NCI-H146 treated with DMSO at 0.1 percent for 48 hours (cell line): ENCODE measurements around the gene GABRE.

Source experiments
- DNase-seq: peaks from one replicate; lab custom pipeline; 2025; ENCODE audit not compliant: unreplicated experiment; lab: John Stamatoyannopoulos, UW

The GABRE gene, protein sequence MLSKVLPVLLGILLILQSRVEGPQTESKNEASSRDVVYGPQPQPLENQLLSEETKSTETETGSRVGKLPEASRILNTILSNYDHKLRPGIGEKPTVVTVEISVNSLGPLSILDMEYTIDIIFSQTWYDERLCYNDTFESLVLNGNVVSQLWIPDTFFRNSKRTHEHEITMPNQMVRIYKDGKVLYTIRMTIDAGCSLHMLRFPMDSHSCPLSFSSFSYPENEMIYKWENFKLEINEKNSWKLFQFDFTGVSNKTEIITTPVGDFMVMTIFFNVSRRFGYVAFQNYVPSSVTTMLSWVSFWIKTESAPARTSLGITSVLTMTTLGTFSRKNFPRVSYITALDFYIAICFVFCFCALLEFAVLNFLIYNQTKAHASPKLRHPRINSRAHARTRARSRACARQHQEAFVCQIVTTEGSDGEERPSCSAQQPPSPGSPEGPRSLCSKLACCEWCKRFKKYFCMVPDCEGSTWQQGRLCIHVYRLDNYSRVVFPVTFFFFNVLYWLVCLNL

DNA sequence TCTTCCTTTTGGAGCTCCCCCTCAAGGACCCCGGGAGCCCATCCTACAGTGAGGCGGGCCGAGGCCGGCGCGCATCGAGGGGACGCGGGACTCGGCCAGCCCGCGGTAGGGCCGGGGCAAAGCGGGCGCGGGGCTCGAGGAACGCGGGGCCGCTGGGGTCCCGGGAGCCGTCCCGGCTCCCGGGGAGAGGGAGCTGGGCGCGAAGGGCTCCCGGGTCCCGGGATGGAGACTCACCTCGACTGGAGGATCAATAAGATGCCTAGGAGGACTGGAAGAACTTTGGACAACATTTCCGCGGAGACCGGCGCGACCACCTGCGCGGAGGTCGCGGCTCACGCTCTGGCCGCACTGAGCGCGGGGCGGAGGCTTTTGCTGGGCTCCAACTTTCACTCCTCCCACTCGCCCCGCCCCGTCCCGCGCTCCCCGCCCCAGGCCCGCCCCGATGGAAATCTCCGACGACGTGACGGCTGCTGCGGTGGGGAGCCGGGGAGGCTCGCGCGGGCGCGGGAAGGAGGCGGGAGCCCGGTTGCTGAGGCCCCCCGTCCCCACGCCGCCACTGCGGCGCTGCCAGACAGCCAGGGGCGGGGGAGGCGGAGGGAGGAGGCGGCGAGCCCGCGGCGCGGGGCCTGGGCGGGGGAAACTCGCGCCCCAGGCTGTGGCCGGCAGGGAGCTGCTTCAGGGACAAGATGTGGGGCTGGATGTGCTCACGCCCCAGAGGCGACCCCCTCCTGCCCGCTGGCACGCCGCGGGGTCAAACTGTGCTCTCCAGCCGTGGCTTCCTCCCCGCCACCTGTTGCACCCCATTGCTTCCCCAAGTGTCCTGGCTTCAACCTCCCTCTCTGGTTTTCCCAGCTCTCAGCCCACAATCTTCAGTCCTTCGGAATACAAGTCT, at the start of gene GABRE:
GABRE (minus strand) TSS at position 341 of the 892 bp plus-strand sequence; CDS start at position 290, 51 bp downstream.
- no peak for DNase-seq

DNA sequence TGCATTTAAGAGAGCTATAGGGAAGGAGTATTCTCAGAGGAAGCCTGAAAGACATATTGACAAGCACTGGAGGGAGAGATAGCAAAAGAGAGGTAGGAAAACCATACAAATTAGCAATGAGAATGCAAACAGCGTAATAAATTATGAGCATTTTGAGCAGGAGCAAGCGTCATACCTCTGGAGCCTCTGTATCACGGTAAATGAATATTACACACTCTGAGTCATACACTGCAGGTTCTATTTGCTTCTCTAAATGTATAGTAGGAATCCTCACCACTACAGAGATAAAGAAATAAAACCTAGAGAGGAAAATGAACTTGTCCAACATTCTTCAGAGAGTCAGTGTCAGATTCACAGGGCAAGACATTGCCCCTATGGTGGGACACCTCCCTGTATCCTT, 46.4 kb upstream of the GABRE start:
- DNase-seq = no peak

DNA sequence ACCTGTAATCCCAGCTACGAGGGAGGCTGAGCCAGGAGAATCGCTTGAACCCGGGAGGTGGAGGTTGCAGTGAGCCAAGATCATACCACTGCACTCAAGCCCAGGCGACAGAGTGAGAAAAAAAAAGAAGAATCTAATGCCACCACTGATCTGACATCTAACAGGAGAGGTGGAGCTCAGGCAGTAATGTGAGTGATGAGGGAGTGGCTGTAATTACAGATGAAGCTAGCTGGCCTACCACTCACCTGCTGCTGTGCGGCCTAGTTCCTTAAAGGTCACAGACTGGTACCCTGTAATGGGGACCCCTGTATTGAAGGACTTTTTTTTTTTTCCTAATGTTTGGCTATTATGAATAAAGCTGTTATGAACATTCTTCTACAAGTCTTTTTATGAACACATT, 25.3 kb upstream of the GABRE start:
- no peak for DNase-seq

DNA sequence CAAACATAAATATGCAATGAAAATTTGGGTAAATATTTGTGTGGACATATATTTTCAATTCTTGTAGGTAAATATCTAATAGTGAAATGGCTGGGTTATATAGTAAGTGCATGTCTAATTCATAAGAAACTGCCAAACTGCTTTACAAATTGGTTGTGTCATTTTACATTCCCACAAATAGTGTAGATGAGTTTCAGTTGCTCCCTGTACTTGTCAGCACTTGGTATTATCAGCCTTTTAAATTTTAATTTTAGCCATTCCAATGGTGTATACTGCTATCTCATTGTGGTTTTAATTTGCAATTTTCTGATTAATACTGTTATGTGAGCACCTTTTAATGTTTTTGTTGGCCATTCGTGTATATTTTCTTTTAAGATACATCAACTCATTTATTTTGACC, 23.1 kb upstream of the GABRE start:
- DNase-seq = no peak

DNA sequence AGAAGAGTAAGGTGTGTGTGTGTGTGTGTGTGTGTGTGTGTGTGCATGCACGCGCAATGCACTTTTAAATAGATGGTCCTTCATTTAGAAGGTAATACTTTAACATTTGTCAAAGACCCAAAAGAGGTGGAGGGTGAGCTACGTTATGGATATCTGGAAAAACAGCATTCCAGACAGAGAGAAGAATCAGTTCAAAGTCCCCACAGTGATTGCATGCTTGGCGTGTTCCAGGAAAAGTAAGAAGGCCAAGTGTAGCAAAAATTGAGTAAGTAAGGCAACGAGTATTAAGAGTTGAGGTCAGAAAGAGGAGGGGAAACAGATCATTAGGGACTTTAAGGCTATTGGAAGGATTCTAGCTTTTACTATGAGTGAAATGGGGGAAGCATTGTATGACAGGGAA, 21.9 kb upstream of the GABRE start:
- no peak for DNase-seq

DNA sequence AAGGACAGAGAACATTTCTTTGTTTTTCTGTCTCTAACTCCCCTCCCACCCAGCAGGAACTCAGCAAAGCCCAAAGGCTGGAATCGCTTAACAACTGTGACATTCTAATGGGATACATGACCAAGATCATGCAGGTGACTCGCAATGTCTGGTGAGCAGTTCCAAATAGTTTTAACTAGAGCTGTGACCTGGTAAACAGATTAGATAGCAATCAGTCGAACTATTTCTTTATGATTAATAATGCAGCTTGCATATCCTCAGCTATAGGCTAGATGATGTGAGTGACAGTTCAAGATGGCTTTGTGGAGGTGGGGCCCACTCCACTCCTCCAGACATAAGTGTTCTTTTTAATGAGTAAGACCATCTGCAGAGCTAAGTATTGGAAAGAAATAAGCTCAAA, 20.0 kb upstream of the GABRE start:
- no peak for DNase-seq

DNA sequence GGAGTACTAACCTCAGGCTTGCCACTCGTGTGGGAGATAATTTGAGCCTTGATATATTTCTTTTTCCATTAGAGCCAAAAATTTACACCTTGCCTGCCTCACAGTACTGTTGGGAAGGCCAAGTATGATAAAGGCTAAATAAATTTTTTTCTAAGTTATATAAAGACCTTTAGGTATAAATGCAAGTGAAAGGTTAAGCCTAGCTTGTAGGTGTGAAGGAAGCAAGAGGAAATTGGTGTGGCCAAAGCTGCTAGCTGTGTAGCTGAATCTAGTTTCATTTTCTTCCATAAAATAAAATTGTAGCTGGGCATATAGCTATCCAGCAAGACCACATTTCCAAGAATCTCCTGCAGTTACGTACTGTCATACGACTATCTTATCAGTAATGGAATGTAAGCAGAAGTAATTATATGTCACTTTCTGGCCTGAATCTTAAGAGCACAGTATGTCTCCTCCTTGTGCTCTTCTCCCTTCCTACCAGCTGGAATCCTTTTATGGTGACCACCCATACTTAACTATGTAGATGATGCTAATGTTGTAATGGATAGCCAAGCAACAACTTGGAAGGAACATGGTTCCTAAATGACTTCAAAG, 14.3 kb upstream of the GABRE start:
- DNase-seq = no peak

DNA sequence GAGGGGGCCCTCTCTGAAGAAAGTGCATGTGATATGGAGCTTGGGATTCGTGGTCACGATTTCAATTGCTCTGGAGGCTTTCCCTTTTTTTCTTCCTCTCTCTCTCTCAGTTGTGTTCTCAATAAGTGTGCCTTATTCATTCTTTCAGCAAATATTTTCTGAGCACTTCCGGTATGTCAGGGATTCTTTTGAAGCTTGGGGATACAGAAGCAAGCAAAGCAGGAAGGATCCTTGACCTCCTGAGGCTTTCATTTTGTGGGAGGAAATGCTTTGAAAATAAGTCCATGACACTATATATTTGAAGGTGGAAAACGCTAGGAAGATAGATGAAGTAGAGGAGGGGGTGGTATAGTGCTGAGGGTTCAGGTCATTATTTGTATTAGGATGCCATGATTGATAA, 12.6 kb upstream of the GABRE start:
- no peak for DNase-seq

DNA sequence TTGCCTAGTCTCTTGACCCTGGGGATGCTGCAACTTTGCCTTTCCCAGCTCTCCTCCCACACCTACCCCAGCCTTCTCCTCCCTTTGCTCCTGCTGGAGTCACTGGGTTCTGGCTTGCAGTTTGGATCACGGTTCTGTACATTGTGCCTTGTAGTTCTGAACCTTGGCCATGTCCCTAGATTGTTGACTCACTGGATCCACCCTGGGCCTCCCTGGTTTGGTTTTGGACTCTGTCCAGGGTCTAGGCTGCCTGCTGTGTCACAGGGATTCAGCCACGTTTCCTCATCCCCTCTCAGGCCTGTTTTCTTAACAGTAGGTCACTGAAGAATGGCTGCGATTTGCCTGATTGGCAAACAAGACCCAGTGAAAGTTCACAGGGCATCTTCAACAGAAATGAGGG, 11.5 kb upstream of the GABRE start:
- no peak for DNase-seq

DNA sequence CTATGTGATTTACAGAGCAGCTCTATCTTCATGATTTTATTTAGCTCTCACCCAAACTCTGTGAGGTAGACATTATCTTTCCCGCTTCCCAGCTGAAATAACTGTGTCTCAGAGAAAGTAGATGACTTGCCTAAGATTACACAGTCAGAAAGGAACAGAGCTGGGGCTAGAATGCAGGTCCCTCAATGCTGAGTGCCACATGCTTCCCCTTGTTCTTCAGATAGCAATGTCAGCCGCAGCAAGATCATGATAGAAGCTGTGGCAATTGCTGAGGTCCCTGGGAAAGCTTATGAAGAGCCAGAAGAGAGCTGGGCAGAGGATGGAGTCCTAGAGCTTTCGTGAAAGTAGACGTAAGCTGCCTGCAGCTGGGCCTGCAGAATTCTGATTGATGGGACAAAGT, 11.1 kb upstream of the GABRE start:
- DNase-seq = no peak

DNA sequence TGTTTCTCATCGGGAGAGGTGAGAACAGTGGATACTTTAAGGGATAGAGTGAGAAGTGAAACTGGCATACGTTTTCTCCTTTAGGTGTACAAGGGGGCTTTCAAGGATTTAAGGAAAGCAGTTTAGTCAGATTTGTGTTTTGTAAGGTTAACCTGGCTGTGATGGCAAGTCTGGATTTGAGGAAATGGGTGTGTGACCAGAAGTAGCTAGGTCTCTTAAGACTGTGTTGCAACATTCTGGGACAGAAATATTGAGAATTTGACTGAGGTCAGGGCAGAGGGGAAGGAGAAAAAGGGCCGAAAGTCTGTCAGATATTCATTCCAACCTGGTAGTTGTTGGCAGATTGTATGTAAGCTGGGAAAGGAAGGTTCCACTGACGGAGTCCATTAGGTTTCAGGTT, 10.4 kb upstream of the GABRE start:
- no peak for DNase-seq

DNA sequence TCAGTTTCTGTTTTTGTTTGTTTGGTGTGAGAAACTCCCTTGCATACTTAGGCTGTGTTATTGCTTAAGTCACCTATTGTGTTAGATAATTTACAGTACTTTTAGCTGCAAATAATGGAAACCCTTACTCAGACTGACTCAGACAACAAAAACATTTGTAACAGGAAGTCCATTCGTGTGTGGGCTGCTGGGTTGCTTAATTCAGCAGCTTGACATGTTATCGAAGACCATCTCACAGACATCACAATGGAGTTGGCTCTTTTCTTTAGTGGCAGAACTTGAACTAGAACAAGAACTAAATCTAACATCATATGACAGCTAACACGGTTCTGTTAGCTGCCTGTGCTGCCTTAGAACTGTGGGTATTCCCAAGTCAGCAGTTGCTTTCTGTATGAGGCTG, 9.9 kb upstream of the GABRE start:
- DNase-seq = no peak

DNA sequence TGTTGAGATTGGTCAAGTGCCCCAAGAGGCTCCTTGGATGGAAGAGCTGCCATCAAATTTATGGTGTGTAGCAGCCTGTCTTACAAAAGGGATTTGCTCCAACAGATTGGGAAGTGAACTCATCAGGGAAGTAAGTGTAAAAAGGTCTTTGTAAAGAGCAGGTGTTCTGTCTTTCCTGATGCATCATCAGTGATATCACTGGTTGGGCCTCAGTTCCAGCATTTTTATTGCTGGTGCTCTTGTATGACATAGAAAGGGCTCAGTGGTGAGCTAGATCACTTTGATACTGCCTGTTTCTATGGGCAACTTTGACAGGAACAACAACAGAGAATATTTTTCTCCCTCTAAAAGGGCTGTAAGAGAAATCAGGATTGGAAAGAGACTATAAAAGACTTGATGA, 8.7 kb upstream of the GABRE start:
- DNase-seq = no peak

DNA sequence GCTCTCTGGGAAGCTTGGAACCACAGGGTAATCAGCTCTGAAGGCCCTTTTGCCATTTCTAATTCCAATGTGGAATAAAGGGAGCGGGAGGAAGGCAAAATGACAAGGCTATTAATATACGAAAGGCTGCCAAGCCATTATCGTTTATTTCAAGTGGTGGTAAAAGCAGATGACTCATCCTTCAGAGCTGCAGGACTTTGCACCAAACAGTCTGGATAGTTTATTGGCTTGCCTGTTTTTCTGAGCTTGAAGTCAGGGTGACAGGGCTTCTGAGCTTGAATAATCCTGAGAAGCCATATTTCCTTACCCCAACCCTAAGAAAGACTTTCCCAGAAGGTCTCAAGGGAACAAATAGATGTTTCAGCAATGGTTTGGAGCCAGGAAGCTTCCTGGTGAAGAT, 7.7 kb upstream of the GABRE start:
- no peak for DNase-seq

DNA sequence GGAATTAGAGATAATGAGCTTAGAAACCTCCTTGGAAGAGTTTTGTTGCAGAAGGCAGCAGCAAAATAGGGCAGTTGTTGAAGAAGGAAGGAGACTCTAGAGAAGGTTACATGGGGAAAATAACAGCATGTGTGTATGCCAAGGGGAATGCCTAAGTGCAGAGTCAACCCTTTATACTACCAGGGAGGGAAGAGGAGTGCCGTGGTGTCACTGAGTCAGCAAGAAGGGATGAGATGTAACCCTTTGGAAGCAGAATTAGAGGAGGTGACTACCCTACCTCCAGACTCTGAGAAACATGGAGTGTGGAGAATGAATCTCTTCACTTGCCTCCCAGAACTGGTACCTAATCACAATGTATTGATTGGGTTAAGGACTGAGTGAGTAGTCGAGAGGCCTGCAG, 6.7 kb upstream of the GABRE start:
- DNase-seq = no peak

DNA sequence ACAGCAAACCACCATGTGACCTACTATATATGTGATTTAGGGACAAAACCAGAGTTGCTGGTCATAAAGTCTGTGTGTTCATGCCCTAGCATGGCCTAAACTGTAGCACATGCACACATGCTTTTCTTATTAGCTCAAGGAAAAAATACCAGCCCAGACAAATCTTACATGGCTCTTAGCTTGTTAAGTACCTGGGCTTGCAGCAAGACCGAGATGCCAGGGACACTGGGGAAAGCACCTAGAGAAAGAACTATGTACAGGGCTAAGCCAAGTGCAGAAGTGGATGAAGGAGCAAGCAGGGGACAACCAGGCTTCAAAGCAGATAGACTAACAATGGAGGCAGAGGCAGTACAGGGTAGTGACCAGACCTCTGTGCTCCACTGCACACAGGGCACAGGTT, 3.4 kb upstream of the GABRE start:
- no peak for DNase-seq

DNA sequence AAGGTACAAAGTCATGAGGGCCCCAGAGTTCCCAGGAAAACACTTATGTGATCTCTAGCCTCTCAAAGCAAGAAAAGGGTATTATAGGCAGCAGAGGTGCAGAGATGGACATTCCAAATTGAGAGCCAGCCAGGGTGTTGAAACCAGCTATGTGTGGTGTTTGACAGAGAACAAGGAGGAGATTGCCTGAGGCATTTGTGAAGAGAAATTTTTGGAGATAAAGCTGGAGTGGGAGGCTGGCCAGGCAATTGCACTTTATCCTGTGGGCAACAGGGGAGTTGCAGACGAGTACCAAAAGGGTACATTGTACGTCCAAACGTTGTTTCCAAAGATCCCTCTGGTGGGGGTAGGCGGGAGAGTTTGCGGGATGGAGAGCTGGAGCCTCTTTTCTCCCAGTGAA, 2.5 kb upstream of the GABRE start:
- DNase-seq = no peak

DNA sequence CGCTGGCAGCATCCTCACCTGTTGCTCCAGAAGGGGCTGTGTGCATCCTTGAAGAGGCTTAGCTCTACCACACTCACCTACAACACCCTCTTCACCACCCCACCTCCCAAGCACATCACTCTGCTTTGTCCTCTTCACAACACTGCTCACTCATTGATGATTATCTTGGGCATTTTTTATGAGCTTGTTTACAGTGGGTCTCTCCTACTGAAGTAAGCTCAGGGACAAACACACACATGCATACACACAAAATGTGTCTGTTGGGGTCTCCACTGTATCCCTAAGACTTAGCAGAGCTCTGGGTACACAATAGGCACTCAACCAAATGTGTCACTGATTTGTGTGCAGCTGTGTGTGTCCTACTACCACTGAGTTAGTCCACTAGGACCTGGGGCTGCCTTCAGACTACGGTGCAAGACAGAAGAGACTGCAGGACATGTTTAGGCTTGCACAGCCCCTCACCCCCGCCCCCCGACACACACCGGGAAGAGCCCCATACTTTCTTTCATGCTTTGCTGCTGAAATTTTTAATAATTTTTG, 1.3 kb upstream of the GABRE start:
- DNase-seq = no peak

DNA sequence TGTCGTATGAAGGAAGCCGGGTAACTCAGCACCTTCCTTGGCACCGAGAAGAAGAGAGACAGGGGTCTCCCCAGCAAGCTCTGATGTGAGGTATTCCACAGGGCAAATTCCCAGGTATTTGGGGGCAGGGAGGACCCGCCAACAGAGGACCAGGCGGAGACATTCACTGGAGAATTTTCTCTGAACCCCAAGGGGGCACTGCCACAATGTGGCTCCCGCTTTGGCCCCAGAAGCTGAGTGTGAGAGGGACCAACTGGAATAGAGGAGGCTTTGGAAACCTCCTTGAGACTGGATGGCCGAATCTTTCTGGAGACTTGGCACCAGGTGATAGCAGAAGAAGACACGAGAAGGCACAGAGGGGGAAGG, 735 bp upstream of the GABRE start:
- no peak for DNase-seq

DNA sequence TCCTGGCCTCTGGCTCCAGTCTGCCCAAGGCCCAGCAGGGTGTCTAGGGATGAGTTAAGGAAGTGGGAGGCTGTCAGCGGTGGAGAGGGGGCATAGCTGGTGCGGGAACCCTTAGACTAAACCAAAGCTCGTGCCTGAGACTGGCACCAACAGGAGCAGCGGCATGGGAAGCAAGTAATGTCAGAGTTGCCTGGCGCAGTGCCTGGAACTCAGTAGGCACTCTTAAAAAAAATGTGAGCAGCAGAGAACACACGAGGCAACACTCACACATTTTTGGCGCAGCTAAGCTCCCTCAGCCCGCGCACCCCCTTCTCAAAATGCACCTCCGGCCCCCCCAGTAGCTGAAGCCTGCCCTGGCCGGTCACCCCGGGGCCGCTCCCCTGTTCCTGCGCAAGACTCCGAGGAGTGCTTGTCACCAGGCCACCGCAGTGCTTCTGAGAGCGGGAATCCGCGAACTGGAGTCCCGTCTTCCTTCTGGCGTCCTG, 583 bp downstream of the GABRE start:
- DNase-seq = no peak

DNA sequence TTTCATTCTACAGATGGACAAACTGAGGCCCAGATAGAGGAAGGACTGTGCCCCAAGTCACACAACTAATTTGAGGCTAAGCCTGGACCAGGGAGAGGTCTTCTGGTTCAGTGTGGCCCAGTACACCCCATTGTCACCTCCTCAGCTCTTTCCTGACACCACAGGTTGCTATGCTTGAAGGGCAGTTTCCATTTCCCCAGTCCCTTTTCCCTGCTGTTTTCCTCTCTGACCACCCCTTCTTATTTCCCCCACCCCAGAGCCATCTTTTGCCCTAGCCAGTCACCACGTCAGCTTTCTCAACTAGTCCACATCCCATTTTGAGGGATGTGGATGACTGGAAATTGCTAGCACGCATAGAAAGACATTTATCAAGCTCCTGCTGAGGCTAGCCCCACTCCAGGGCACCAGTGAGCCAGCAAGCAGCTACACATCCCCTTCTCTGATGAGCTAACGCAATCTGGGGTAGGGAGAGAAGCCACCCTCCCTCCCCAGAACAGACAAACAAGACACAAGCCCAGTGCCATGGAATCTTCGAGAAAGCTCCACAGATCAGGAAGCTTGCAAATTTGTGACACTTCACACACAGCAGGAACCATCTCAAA, 1.3 kb downstream of the GABRE start:
- DNase-seq = no peak
